HEK293 (cell line): ENCODE measurements around the gene DENND4B.
"Not testable (repeated sequence)": the region's sequence is repeated elsewhere in the genome, so short reads cannot be mapped to it uniquely, and the experiment has no call there.

Experiments
- CTCF ChIA-PET: fragments of 350-600 bp; formaldehyde crosslinking; extraction: SDS; loops from one replicate; lab custom pipeline; 2021; ENCODE audit warnings: antibody characterized with exemption; lab: Yijun Ruan, JAX
- POLR2A ChIA-PET: fragments of 300-600 bp; formaldehyde crosslinking; extraction: SDS; loops from one replicate; lab custom pipeline; 2020; ENCODE audit warnings: antibody characterized with exemption, inconsistent platforms; lab: Yijun Ruan, JAX
- H3K27ac ChIP-seq: fragments of 200-500 bp; sonication (Bioruptor generic); 2 replicates; pipeline ENCODE4 v1.5.1; 2014; ENCODE audit warnings: low read depth, low read length, control low read depth, inconsistent platforms; ENCODE audit errors: extremely low read depth
- H3K36me3 ChIP-seq, 2 experiments: fragments of 200-500 bp in 1 of 2; sonication (Bioruptor generic) in 1 of 2; 1 replicate in 1 of 2; 2 replicates in 1 of 2; pipeline ENCODE4 v1.5.1; 2014 to 2017; ENCODE audit warnings: inconsistent platforms in 2 of 2, low read length in 2 of 2; ENCODE audit not compliant: control insufficient read depth in 2 of 2, insufficient read depth in 1 of 2
- H3K4me1 ChIP-seq: fragments of 200-500 bp; sonication (Bioruptor generic); 2 replicates; pipeline ENCODE4 v1.5.1; 2014; ENCODE audit warnings: mild to moderate bottlenecking, low read length, inconsistent platforms; ENCODE audit not compliant: control insufficient read depth, insufficient read depth
- H3K4me3 ChIP-seq: 2 replicates; pipeline ENCODE4 v1.5.1; 2011; ENCODE audit warnings: low read depth, mild to moderate bottlenecking, control low read depth, low read length, moderate library complexity
- H3K9me3 ChIP-seq: fragments of 200-500 bp; sonication (Bioruptor generic); 2 replicates; pipeline ENCODE4 v1.5.1; 2014; ENCODE audit warnings: low read depth, low read length, inconsistent platforms; ENCODE audit not compliant: control insufficient read depth, insufficient read depth
- FEZF1 ChIP-seq: fragments of 450-650 bp; formaldehyde crosslinking; IDR thresholded peaks from 2 replicates; pipeline ENCODE4 v1.5.1; 2016; ENCODE audit warnings: missing biosample characterization, missing genetic modification characterization
- REST ChIP-seq: fragments of 450-650 bp; formaldehyde crosslinking; IDR thresholded peaks from 2 replicates; pipeline ENCODE4 v1.5.1; 2016; ENCODE audit warnings: missing biosample characterization, missing genetic modification characterization
- SP2 ChIP-seq: fragments of 450-650 bp; formaldehyde crosslinking; IDR thresholded peaks from 2 replicates; pipeline ENCODE4 v1.5.1; 2016; ENCODE audit warnings: missing biosample characterization, missing genetic modification characterization
- ZFHX2 ChIP-seq: fragments of 450-650 bp; formaldehyde crosslinking; conservative IDR thresholded peaks from 2 replicates; pipeline ENCODE4 v1.5.1; 2016; ENCODE audit warnings: missing biosample characterization, missing genetic modification characterization
- ZFP41 ChIP-seq: fragments of 450-650 bp; formaldehyde crosslinking; IDR thresholded peaks from 2 replicates; pipeline ENCODE4 v1.5.1; 2016; ENCODE audit warnings: missing biosample characterization, missing genetic modification characterization, borderline replicate concordance
- ZNF19 ChIP-seq: fragments of 450-650 bp; formaldehyde crosslinking; IDR thresholded peaks from 2 replicates; pipeline ENCODE4; 2016; ENCODE audit warnings: missing biosample characterization, missing genetic modification characterization, low read depth
- ZNF2 ChIP-seq: fragments of 450-650 bp; formaldehyde crosslinking; IDR thresholded peaks from 2 replicates; pipeline ENCODE4 v1.5.1; 2016; ENCODE audit warnings: missing biosample characterization, missing genetic modification characterization
- ZNF335 ChIP-seq: fragments of 450-650 bp; formaldehyde crosslinking; conservative IDR thresholded peaks from 2 replicates; pipeline ENCODE4 v1.5.1; 2016; ENCODE audit warnings: missing biosample characterization, missing genetic modification characterization
- ZNF398 ChIP-seq: fragments of 450-650 bp; formaldehyde crosslinking; IDR thresholded peaks from 2 replicates; pipeline ENCODE4 v1.5.1; 2017; ENCODE audit warnings: missing biosample characterization, missing genetic modification characterization
- ZNF558 ChIP-seq: fragments of 450-650 bp; formaldehyde crosslinking; IDR thresholded peaks from 2 replicates; pipeline ENCODE4 v1.5.1; 2016; ENCODE audit warnings: missing biosample characterization, missing genetic modification characterization
- ZNF600 ChIP-seq: fragments of 450-650 bp; formaldehyde crosslinking; IDR thresholded peaks from 2 replicates; pipeline ENCODE4 v1.5.1; 2016; ENCODE audit warnings: missing biosample characterization, missing genetic modification characterization
- ZNF621 ChIP-seq: fragments of 450-650 bp; formaldehyde crosslinking; IDR thresholded peaks from 2 replicates; pipeline ENCODE4 v1.5.1; 2017; ENCODE audit warnings: missing biosample characterization, missing genetic modification characterization
- ZNF747 ChIP-seq: fragments of 450-650 bp; formaldehyde crosslinking; IDR thresholded peaks from 2 replicates; pipeline ENCODE4 v1.5.1; 2016; ENCODE audit warnings: missing biosample characterization, missing genetic modification characterization
- ZNF837 ChIP-seq: fragments of 450-650 bp; formaldehyde crosslinking; IDR thresholded peaks from 2 replicates; pipeline ENCODE4 v1.5.1; 2016; ENCODE audit warnings: missing biosample characterization, missing genetic modification characterization
- ZSCAN5A ChIP-seq: fragments of 450-650 bp; formaldehyde crosslinking; IDR thresholded peaks from 2 replicates; pipeline ENCODE4 v1.5.1; 2016; ENCODE audit warnings: missing biosample characterization, missing genetic modification characterization
- TF ChIP-seq, protein P1 (sequence below): fragments of 450-650 bp; IDR thresholded peaks from 2 replicates; pipeline ENCODE4 v1.5.1; 2018; ENCODE audit warnings: missing biosample characterization, mild to moderate bottlenecking, missing genetic modification characterization
- TF ChIP-seq, protein P2 (sequence below): fragments of 450-650 bp; formaldehyde crosslinking; IDR thresholded peaks from 2 replicates; pipeline ENCODE4 v1.5.1; 2016; ENCODE audit warnings: missing biosample characterization, missing genetic modification characterization

Gene DENND4B

DNA sequence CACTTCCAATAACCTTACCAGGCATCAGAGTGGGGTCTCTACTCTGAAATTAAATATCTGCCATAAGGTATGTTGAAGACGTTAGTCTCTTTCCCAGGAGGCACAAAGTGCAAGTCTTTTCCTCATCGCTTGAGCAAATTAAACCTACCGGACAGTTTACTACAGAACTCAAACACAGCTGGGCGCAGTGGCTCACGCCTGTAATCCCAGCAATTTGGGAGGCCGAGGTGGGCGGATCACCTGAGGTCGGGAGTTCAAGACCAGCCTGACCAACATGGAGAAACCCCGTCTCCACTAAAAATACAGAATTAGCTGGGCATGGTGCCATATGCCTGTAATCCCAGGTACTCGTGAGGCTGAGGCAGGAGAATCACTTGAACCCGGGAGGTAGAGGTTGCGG lies 32.6 kb upstream of the DENND4B start:
- H3K9me3 ChIP-seq, H3K4me1 ChIP-seq, H3K4me3 ChIP-seq, H3K27ac ChIP-seq: not testable (repeated sequence)
- peak; percentile 28; the same call in 1 of the 2 replicates for TF ChIP-seq ZNF2 (tag by site-specific recombination)
- POLR2A ChIA-PET: interaction anchor here (1.0 to 5.3 kb wide), 5 partner anchors 9 to 56 kb away, joined by 3 to 137 read pairs (median 58); partner anchors contain the start of genes CREB3L4, CRTC2, GATAD2B and RAB13
- CTCF ChIA-PET: interaction anchor here (0.6 to 3.8 kb wide), 8 partner anchors 7 to 344 kb away, joined by 3 to 29 read pairs (median 4); partner anchors contain the start of genes CREB3L4, DENND4B and RAB13
- H3K36me3 ChIP-seq: peaks cover 17 to 53% of the 10 kb centered on the region in 2 experiments

GRCh38 chr1:153978274-153978909 lies 31.9 kb upstream of the DENND4B start:
- Histone ChIP-seq H3K27ac (peak overlapping the region; percentile 88), H3K4me3 (peak overlapping the region; percentile 90), H3K9me3 (no peaks in the 10 kb centered on the region), H3K4me1 (no peaks in the 10 kb centered on the region), H3K36me3 (peaks cover 13 to 55% of the 10 kb centered on the region in 2 experiments)
- POLR2A ChIA-PET: interaction anchor here (0.9 to 5.3 kb wide), 17 partner anchors 10 to 351 kb away, joined by 3 to 137 read pairs (median 6); partner anchors contain the start of genes CREB3L4, CRTC2, DENND4B and GATAD2B
- TF ChIP-seq ZNF600 (tag by site-specific recombination) (peak; percentile 41; the same call in 1 of the 2 replicates), ZNF398 (tag by site-specific recombination) (no peak), ZNF335 (peak; percentile 60), ZFP41 (tag by site-specific recombination) (no peak), ZNF19 (tag by site-specific recombination) (no peak), ZSCAN5A (tag by site-specific recombination) (no peak), SP2 (tag by site-specific recombination) (no peak), ZNF837 (tag by site-specific recombination) (no peak), ZNF747 (tag by site-specific recombination) (no peak), ZFHX2 (tag by site-specific recombination) (no peak), ZNF558 (tag by site-specific recombination) (no peak), FEZF1 (tag by site-specific recombination) (no peak), REST (tag by site-specific recombination) (0 out of 2 replicates have a peak, but pooled peaks have one; percentile 12), ZNF621 (tag by site-specific recombination) (no peak)
- TF ChIP-seq, protein P1, sequence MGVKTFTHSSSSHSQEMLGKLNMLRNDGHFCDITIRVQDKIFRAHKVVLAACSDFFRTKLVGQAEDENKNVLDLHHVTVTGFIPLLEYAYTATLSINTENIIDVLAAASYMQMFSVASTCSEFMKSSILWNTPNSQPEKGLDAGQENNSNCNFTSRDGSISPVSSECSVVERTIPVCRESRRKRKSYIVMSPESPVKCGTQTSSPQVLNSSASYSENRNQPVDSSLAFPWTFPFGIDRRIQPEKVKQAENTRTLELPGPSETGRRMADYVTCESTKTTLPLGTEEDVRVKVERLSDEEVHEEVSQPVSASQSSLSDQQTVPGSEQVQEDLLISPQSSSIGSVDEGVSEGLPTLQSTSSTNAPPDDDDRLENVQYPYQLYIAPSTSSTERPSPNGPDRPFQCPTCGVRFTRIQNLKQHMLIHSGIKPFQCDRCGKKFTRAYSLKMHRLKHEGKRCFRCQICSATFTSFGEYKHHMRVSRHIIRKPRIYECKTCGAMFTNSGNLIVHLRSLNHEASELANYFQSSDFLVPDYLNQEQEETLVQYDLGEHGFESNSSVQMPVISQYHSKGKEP: no peak
- TF ChIP-seq, protein P2, sequence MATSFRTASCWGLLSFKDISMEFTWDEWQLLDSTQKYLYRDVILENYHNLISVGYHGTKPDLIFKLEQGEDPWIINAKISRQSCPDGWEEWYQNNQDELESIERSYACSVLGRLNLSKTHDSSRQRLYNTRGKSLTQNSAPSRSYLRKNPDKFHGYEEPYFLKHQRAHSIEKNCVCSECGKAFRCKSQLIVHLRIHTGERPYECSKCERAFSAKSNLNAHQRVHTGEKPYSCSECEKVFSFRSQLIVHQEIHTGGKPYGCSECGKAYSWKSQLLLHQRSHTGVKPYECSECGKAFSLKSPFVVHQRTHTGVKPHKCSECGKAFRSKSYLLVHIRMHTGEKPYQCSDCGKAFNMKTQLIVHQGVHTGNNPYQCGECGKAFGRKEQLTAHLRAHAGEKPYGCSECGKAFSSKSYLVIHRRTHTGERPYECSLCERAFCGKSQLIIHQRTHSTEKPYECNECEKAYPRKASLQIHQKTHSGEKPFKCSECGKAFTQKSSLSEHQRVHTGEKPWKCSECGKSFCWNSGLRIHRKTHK (tag by site-specific recombination): no peak
- CTCF ChIA-PET: interaction anchor here (0.6 to 3.8 kb wide), 12 partner anchors 8 to 344 kb away, joined by 3 to 29 read pairs (median 4); partner anchors contain the start of genes CREB3L4, DENND4B and RAB13
